Midbrain (tissue), 1 donor: ENCODE results near the gene OTOF.
"Not testable (repeated sequence)": the region's sequence is repeated elsewhere in the genome, so short reads cannot be mapped to it uniquely, and the experiment has no call there.

Source experiments
- DNase-seq: peaks from one replicate; lab custom pipeline; 2025; lab: John Stamatoyannopoulos, UW

The OTOF gene

DNA sequence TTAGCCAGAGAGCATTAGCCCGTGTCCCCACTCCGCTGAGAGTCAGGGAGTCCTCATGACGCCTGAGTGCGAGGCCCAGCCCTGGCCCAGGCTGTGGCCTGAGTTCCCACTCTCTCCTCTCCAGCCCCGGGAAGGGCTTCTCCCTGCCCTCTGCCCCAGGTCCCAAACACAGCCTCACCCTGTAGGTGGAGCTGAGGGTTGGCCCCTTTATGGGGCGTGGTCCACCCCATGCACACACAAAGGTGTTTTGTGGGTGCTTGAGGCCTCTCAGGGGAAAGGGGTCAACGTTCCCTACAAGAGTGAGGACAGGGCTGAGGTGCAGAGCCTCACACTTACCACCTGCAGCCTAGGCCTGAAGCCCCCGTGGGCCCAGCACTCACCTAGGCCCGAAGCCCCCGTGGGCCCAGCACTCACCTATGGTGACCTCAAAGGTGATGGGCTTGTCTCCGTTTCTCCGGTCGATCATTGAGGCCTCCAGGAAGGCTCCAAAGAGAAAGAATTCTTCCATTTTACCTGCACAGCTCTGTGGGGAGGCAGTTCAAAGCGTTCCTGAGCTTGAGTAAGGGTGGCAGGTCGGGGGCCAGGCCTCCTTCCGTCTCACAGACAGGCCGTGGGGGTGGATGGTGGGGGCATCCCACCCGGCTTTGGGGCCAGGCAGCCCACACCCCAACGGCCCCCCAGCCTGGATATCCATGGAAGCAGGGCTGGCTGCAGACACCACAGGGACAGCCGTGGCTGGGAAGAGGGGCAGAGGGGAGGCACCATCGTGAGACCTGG lies 2.1 kb upstream of the OTOF start:
- no peak for DNase-seq

- DNase-seq = no peak
Observed at GRCh38 chr2:26479131-26479788, 1.3 kb upstream of the OTOF start.

DNA sequence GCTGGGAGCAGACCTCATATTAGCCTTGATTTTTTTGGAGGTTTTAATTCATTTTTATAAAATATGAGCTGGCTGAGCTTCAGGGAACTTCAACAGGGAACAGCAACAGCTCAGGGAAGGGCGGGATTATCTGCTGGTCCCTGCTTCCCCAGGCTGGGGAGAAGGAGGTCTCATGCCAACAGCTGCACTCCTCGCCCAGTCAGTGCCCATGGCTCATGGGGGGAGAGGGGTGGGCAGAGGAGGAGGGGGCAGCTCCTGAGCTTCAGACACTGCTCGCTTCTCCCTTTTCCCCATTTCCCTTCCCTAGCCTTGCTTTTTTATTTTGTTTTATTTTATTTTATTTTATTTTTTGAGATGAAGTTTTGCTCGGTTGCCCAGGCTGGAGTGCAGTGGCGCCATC lies 442 bp upstream of the OTOF start:
- no peak for DNase-seq

- no peak for DNase-seq
Observed at GRCh38 chr2:26477126-26477910, 606 bp downstream of the OTOF start.

- DNase-seq = no peak
Observed at GRCh38 chr2:26475832-26476501, 2.0 kb downstream of the OTOF start.

DNA sequence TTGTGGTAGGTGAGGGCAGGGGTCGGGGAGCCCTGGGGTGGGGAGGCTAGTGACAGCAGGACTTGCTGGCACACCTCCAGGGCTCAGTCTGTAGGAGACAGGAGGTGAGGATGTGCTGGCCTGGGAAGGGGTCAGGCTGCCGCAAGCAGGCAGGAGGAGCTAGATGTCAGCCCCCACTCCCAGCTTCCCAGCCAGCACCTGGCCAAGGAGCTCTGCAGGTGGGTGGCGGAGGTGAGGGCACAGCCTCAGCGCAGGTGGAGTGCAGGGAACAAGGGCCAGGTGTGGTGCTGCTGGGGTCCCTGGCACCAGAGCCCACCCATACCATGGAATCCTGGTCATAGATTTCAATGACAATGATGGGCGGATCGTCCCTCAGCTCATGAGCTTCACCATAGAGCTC lies 2.9 kb downstream of the OTOF start:
- DNase-seq = no peak

DNA sequence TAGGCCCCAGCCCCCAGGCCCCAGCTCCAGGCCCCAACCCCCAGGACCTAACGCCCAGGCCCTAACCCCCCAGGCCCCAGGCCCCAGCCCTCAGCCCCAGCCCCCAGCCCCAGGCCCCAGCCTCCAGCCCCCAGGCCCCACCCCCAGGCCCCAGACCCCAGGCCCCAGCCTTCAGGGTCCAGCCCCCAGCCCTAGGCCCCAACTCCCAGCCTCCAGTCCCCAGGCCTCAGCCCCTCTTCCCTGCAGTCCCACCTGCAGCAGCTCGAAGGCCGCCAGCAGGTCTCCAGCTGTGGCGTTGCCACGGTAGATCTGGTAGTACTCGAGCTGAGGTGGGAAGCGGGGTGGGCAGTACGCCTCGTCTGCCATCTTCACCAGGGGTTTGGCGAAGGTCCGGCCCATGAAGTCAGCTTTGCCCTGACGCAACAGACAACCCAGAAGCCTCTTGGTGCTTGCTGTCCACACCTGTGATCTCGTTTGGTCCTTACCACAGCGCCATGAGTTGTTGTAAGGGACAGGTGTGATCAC lies 3.6 kb downstream of the OTOF start:
- DNase-seq = no peak

DNA sequence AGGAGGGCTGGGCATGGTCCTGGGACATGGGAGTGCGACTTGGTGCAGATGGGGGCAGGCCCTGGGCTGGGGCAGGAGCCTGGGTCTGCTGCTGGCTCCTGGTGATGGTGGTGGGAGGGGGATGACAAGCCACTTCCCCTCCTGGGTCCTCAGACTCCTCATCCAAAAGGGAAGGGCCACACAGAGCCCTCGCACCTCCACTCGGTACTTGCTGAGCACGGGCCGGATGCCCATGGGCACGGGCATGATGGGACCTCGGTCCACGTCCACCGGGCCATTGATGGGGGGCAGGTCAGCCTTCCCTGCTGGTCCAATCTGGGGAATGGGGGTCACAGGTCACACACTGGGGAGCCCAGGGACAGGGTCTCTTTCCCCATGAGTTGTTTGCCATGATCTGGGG lies 4.1 kb downstream of the OTOF start:
- no peak for DNase-seq

DNA sequence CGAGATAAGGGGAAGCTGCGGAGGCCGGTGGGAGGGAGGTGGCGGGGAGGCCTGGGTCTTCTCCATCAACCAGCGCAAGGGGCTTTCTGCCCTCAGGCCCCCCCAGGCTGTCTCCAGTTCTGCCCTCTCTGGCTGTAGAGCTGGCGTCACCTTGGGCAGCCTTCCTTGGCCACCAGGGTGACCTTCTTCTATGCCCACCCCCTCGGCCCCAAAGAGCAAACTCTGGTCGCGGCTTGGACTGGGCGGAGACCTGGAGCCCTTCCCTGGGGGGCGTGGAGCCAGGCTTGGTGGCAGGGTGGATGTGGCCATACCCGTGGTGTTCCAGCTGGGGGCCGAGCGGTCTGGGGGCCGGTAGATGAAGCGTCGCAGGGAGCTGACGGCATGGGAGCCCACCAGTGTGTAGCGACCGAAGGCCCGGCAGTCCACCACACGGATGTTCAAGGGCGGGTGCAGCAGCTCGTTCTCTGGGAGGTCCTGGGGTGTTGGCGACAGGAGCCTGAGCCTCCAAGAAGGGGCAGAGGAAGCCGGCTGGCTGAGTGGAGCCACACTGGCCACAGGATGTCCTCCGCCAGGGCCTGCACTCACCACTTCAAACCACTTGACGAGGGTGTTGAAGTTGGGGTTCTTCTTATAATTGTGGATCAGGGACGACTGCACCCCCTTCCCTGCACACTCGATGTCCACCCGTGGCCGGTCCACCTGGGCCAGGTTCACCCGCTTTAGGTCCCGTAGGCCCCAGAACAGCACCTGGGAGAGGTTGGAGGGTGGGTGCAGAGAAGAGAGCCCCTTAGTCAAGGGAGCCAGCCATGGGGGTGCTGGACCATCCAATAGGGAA lies 4.9 kb downstream of the OTOF start:
- DNase-seq = no peak

DNA sequence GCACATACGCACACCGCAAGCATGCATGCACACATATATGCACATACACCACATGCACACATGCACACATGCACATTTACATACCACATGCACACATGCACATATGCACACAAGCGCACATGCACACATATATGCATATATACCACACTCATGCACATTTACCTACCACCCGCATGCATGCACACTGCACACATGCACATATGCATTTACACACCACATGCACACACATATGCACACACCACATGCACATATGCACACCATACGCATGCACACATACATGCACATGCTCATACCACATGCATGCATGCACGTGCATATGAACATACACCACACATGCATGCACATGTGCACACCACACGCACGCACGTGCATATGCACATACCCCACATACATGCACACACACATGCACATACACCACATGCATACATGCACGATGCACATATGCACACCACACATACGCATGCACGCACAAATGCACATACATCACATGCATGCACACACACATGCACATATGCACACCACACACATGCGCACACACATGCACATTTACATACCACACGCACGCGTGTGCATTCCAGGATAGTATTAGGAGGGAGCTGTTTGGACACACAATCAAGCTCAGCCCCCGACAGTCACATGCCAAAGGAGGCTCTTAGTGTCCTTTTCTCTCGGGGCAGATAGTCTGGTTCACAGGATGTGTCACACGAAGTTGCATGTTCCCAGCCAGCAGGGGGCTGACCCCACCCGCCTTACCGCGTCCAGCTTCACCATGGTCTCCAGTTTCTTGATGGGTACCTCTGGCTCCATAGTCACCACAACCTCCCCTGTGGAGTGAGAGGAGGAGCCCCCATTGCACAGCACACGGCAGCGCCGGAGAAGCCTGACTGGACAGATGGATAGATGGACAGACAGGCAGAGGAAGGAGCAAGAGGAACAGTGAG lies 5.9 kb downstream of the OTOF start:
- no peak for DNase-seq

DNA sequence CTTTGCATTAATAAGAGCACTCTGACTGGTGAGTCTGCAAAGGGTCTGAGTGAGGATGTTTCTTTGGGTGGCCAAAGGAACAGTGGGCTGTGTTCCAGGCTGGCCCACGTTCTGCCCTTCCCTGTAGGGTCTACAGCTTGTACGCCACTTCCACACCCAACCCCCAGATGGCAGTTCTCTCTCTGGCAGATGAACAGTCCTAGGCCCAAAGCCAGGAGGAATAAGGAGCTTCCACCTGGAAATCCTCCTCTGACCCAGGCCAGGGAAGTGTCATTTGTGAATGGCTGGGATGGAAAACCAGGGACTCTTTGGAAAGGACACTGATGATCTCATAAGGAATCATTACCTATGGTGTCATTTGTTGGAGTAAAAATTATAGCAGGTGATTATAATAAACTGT lies 6.6 kb downstream of the OTOF start:
- DNase-seq = no peak

GRCh38 chr2:26470601-26471260 lies 7.2 kb downstream of the OTOF start:
- DNase-seq = no peak

GRCh38 chr2:26469955-26470354 lies 8.0 kb downstream of the OTOF start:
- no peak for DNase-seq

DNA sequence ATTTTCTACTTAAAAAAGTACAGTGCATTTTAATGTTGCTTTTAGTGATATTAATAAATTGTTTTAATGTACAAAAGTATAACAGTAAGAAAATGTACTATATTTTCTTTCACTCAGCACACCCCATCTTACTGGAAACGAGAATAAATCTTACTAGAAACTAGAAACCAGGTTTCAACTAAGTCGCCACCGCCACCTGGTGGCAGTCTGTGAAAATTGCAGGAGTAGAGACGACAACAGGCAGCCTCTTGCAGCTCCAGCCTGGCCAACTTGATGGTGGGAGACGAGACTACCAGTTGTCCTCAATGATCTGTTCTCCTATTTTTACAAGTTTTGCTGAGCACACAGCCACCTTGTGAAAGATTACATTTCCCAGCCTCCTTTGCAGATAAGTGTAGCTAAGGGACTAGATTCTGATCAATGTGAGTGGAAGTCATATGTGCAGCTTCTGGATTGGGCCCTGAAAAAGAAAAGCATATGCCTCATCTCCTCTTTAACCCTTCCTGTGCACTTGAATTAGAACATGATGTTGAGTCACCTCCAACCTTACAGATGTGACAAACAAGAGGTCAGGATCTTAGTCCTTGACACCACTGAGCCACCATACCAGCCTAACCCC lies 8.7 kb downstream of the OTOF start:
- DNase-seq = no peak

DNA sequence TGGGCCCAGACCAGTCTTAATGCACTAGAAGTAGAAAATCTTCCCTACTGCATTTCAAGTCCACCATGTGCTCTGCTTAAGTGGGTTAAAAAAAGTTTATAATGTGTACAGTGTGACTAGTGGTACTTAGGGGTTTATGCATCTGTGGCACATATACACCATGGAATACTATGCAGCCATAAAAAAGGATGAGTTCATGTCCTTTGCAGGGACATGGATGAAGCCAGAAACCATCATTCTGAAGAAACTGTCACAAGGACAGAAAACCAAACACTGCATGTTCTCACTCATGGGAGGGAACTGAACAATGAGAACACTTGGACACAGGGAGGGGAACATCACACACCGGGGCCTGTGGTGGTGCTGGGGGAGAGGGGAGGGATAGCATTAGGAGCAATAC lies 9.4 kb downstream of the OTOF start:
- not testable (repeated sequence) for DNase-seq

DNA sequence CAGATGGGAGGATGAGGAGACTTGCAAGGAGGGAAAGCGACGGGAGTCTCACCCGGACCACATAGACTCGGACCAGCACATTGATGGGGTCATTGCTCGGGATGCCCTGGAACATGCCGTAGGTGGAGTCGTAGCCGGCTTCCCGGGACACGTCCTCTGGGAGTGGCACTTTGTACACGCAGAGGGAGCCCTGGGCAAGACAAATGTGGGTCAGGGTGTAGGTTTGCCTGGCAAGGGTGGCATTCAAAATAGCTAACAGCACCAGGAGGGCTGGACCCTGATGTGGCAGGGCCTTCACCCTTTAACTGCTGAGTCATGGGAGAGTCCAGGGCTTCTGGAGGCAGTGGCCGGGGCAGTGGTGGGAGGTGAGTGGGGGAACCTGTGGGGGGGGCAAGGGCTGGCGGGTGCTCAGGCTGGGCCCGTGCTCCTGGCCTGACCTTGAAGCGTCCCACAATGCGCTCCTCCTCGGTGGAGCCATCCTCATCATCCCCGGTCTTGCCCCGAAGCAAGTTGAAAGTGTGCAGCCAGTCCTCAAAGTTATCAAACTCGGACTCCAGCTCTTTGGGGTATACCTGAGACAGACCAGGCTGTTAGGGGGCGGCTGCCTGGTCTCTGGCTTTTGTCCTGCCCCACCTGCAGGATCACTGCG lies 11.1 kb downstream of the OTOF start:
- no peak for DNase-seq

- DNase-seq = no peak
Observed at GRCh38 chr2:26465981-26466471, 11.9 kb downstream of the OTOF start.

DNA sequence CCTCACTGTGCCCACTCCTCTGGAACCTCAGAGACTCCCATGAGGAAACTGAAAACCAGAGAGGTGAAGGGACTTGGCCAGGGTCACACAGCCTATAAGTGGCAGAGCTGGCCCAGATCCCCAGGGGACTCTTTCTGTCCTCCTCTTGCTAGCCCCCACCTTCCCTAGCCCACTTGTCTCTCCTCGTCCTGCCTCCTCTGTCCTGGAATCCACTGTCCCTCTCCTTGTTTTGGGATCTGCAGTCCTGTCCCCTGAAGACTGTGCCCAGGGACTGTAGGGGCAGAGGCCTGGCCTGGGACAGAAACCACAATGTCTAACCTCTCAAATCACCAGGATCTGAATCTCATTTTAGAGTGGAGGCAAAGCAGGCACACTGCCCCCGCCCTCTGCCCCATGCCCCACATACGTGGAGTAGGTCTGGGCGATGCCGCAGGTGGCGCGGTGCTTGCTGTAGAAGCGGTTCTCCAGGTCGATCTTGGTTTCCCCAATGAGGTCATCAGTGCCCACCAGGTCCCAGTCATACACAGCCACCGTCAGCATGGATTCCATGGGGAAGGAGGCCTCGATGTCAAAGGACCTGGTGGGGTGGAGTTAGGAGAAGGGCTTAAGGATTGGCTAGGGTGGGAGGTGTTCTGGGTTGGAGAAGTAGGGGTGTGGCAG lies 12.5 kb downstream of the OTOF start:
- DNase-seq = no peak
